Panc1 (cell line): Measurements from ENCODE around the gene ZNF319. TPM values are rescaled to one million over a fixed set of nuclear protein-coding genes. Genes with fewer than 3 reads are reported as not detected.

ENCODE experiments used
- ATAC-seq: fragments of 200-7000 bp; cut with Tn5 transposase; 2 replicates; pipeline ENCODE4 v1.9.1; 2020; ENCODE audit warnings: mild to moderate bottlenecking, moderate library complexity
- BruUV-seq: library from RNA; stranded (reverse); fragments of 400-500 nt; replicated peaks from 2 replicates; lab custom pipeline; 2021; lab: Mats Ljungman, UMichigan
- CTCF ChIA-PET: fragments of 300-600 bp; sonication (Branson Sonifier 250); formaldehyde crosslinking; loops from one replicate; lab custom pipeline; 2022; ENCODE audit warnings: antibody characterized with exemption; lab: Charles Lee
- POLR2A ChIA-PET: fragments of 300-600 bp; sonication (Branson Sonifier 250); formaldehyde crosslinking; loops from one replicate; lab custom pipeline; 2022; ENCODE audit warnings: antibody characterized with exemption; lab: Charles Lee
- DNase-seq: peaks from one replicate; pipeline ENCODE4 v3.0.0-alpha.2; 2010; ENCODE audit warnings: low read depth, low spot score
- H3K27ac ChIP-seq: 2 replicates; pipeline ENCODE4 v1.5.1; 2011; ENCODE audit warnings: mild to moderate bottlenecking, low read length, inconsistent platforms
- H3K27me3 ChIP-seq: fragments of 200-500 bp; sonication (Bioruptor generic); 2 replicates; pipeline ENCODE4 v1.6.0; 2014; ENCODE audit warnings: low read length, inconsistent platforms; ENCODE audit not compliant: control insufficient read depth, insufficient read depth
- H3K36me3 ChIP-seq: fragments of 200-500 bp; sonication (Bioruptor generic); 2 replicates; pipeline ENCODE4 v1.5.1; 2014; ENCODE audit warnings: inconsistent platforms, mild to moderate bottlenecking, low read length, moderate library complexity; ENCODE audit not compliant: control insufficient read depth, insufficient read depth
- H3K4me1 ChIP-seq: 2 replicates; pipeline ENCODE4 v1.5.1; 2011; ENCODE audit warnings: inconsistent platforms, mild to moderate bottlenecking, low read length, moderate library complexity; ENCODE audit not compliant: control insufficient read depth, insufficient read depth
- H3K4me3 ChIP-seq, 2 experiments: 2 replicates each; pipeline ENCODE4 v1.5.1; 2011 to 2012; ENCODE audit warnings: low read depth in 2 of 2, low read length in 2 of 2, mild to moderate bottlenecking in 2 of 2, inconsistent platforms in 1 of 2, moderate library complexity in 1 of 2
- H3K9me3 ChIP-seq: fragments of 200-500 bp; sonication (Bioruptor generic); 2 replicates; pipeline ENCODE4 v1.5.1; 2014; ENCODE audit warnings: low read depth, mild to moderate bottlenecking, inconsistent platforms, low read length, moderate library complexity; ENCODE audit not compliant: control insufficient read depth, insufficient read depth
- CTCF ChIP-seq: fragments of 450-650 bp; IDR thresholded peaks from 2 replicates; pipeline ENCODE4 v1.5.1; 2017; ENCODE audit warnings: mild to moderate bottlenecking
- POLR2AphosphoS5 ChIP-seq: IDR thresholded peaks from 2 replicates; pipeline ENCODE4 v1.6.1; 2012; ENCODE audit warnings: mild to moderate bottlenecking, low read depth, low read length, moderate library complexity
- REST ChIP-seq, 2 experiments: IDR thresholded peaks; 2 replicates each; pipeline ENCODE4 v1.6.1; 2011 to 2012; ENCODE audit warnings: low read depth in 2 of 2, control low read depth in 1 of 2, low read length in 1 of 2, mild to moderate bottlenecking in 1 of 2, moderate library complexity in 1 of 2; ENCODE audit not compliant: insufficient read depth in 1 of 2
- SIN3A ChIP-seq: IDR thresholded peaks from 2 replicates; pipeline ENCODE4 v1.6.1; 2012; ENCODE audit warnings: low read depth, mild to moderate bottlenecking, low read length, moderate library complexity, borderline replicate concordance; ENCODE audit not compliant: insufficient read depth
- TCF7L2 ChIP-seq: IDR thresholded peaks from 2 replicates; pipeline ENCODE4 v1.6.1; 2011; ENCODE audit warnings: mild to moderate bottlenecking, low read depth, low read length, inconsistent platforms
- in situ Hi-C: cut with HindIII; loops from 2 replicates; pipeline ENCODE4 v1.10.0; 2016; ENCODE audit warnings: low sequenced_read_pairs, low pct_unique_long_range_greater_than_20kb
- intact Hi-C: fragments of 100-400 bp; cut with micrococcal nuclease; formaldehyde crosslinking; loops from one replicate; pipeline ENCODE4 v1.10.0; 2022; ENCODE audit not compliant: unreplicated experiment
- total RNA-seq: library from RNA; stranded (reverse); gene quantifications from one replicate; pipeline ENCODE4 v1.2.1, GENCODE V29; 2021; ENCODE audit not compliant: unreplicated experiment

Gene ZNF319
- total RNA-seq, 1 experiment from 2014 or later, result 6.5 TPM

- ATAC-seq (peak; percentile 55), DNase-seq (no peak)
- no peaks in the 10 kb centered on the region for H3K9me3 ChIP-seq
- peak overlapping the region; percentile 53 to 62 for H3K4me3 ChIP-seq
- in situ Hi-C loops, result no loop called here
- peaks cover 10% of the 10 kb centered on the region; the same call in 1 of the 2 replicates for H3K4me1 ChIP-seq
- H3K27ac ChIP-seq, result no peak overlapping the region
- intact Hi-C loops, result loop anchor here (2.0 kb wide), 1 partner anchor 103 kb away; the partner anchor contains the start of gene CFAP20
- ChIA-PET POLR2A (interaction anchor here (1.0 kb wide), 1 partner anchor 103 kb away, joined by 4 read pairs; the partner anchor contains the start of gene CFAP20), CTCF (no interaction called here)
- no peaks in the 10 kb centered on the region for H3K27me3 ChIP-seq
- H3K36me3 ChIP-seq, result no peaks in the 10 kb centered on the region; the same call in 1 of the 2 replicates
- TF ChIP-seq TCF7L2 (no peak), POLR2AphosphoS5 (no peak), CTCF (no peak), SIN3A (no peak), REST (IDR thresholded peaks at IDR 0.05; ENCODE audit: insufficient read depth in 1 of 2, low read depth in 2 of 2, low read length in 1 of 2) (no peak)
- BruUV-seq, result no TSS peak
Observed at GRCh38 chr16:58026139-58026704, 25.8 kb upstream of the ZNF319 start.

DNA sequence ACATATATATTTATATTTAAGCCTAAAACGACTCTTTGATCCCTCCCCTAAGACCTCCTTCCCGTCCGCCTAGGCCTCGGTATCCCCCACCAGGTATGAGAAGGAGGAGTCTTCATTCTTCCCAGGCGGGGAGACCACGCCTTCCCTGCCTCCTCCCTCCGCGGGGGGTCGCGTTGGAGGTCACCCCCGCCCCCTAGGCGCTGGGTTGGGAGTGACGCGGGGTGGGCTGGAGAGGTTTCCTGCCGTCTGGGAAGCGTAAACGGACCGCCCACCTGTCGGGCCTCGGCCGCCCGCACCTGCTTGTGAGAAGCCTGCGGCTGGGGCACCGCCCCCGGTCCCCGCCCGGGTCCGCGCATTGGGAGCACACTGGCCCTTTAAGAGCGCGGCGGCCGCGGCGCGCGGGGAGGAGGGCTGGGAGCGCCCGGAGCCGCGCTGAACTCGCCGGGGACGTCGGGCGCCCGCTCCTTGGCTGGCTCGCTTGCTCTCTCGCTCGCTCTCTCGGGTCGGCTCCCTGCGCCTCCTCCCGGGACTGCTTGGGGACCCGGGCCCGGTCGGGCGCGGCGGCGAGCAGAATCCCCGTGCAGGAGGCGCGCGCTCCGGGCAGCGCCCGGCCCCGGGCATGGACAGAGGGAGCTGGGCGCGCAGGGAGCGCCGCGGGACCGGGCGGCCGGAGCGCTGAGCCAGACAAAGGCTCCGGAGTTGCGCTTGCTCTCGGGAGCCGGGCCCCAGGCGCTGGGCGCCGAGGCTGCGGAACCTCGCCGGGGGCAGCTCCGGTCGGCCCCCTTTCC is 25.1 kb upstream of the ZNF319 start, which contains the start of gene MMP15:
MMP15 (plus strand) TSS at position 404 of the 788 bp plus-strand sequence. CDS start 597 bp downstream, outside the sequence.
- intact Hi-C loops (loop anchor here (2.0 kb wide), 1 partner anchor 103 kb away; the partner anchor contains the start of gene CFAP20), in situ Hi-C loops (no loop called here)
- TF ChIP-seq TCF7L2 (no peak), SIN3A (no peak), POLR2AphosphoS5 (no peak), REST (IDR thresholded peaks at IDR 0.05; ENCODE audit: insufficient read depth in 1 of 2, low read depth in 2 of 2, low read length in 1 of 2) (no peak), CTCF (no peak)
- Histone ChIP-seq H3K9me3 (no peaks in the 10 kb centered on the region), H3K27ac (peak within 1 kb of the TSS; percentile 48; the same call in 1 of the 2 replicates), H3K4me3 (peak within 1 kb of the TSS; percentile 53 to 62), H3K36me3 (no peaks in the 10 kb centered on the region; the same call in 1 of the 2 replicates), H3K27me3 (no peaks in the 10 kb centered on the region), H3K4me1 (peaks cover 10% of the 10 kb centered on the region; the same call in 1 of the 2 replicates)
- POLR2A ChIA-PET, result interaction anchor here (0.7 to 1.2 kb wide), 3 partner anchors 104 to 135 kb away, joined by 4 to 14 read pairs (median 8); partner anchors contain the start of gene CFAP20
- DNase-seq, result no peak
- peak; percentile 79 for ATAC-seq
- CTCF ChIA-PET, result no interaction called here
- no TSS peak for BruUV-seq
